ENCODE results near the gene BRD7.

BRD7 gene

DNA sequence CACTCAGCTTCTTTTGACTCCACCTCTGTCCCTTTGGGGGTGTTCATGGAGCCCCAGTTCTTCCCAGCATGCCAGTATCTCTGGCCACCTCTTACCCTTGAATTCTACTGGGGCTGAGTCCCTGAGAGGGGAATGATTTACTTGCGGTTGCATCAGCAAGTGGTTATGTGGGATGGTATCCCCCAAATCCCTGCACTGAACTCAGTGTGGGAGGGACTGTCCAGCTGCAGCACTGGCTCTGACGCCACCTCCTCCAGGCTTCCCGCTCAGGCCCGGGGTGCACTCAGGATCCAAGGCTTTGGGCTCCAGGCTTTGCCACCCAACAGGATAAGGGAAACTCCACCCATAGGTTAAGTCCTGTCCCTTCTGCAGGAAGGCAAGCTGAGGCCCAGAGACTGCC is 21.1 kb upstream of the BRD7 start:
- DNase-seq (ENCODE audit: low read depth, low spot score): no peak

DNA sequence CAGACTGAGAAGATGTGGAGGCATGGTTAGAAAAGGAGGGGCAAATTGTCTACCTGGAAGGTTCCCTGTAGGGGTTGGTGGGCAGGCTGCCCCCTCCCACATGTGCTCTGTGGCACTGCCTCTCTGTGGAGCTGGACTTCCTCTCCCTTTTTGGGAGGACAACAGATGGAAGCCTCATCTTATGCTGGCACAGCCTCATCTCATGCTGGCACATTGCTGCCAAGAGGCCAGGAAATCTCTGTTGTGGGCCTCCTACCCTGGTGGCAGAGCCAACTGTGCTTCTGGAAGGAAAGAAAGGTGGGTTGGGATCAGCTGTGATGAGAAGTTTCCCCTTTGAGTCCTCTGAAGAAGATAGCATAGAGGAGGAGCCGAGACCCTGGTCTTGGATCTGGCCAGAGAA is 19.7 kb upstream of the BRD7 start:
- no peak for DNase-seq (ENCODE audit: low read depth, low spot score)

DNA sequence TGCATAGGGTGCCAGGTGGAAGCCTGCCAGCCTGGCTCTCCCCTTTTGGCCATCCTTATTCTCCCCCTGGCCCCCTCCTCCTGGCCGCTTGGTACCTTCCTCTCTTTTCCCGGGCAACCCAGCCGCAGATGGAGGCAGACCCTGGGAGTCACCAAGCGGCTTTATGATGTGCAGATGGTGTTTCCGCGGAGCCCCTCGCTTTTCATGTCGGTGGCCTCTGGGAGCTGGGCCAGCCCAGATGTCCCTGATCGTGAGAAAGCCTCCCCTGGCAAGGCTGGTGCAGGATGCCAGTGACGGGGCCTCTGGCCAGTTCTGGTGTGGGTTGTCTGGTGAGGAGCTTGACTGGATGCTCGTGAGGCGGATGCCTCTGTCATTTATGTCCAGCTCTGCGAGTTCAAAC is 18.0 kb upstream of the BRD7 start:
- DNase-seq (ENCODE audit: low read depth, low spot score): no peak

DNA sequence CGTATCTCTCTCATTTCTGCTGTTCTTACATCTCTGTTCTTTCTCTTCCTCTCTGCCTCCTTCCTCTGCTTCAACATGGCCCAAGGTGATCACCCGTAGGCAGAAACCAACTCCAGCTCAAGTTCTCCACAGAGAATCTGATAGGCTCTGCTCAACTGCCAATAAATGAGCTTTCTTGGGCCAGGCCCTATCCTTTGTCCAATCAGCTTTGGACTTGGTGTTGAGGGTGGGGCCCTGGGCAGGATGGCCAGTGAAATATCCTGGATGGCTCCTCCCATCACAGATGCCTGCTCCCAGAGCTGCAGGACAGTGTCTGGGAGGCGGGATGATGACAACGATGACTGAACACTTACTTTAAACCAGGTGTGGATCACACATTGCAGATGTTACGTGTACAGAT is 17.4 kb upstream of the BRD7 start:
- no peak for DNase-seq (ENCODE audit: low read depth, low spot score)

DNA sequence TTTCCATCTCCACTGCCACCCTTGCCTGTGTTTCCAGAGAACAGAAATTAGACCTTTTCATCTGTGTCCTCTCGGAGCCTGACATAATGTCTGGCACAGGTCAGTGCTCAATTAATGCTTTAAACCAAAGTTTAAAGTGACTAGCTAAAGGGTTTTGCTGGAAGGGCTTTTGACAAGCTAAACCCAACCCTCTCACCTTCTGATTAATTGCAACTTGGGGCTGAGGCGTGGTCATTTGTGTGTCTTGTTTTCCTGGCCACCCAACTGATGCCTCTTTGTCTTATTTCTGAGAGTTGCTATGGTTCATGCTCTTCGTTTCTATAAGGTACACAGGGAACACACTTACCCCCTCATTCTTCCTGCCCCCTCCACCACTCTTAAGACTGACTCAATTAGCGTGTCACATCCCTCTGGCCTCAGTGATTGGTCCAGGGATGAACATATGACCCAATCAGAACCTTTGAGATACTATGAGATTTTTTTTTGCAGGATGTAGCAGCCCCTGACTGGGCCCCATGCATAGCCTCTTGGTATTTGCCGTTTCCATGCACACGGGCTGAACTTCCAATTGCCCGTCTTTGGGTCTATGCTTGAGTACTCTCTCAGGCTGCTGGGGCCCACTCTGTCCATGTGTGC is 15.8 kb upstream of the BRD7 start:
- DNase-seq (ENCODE audit: low read depth, low spot score): no peak

DNA sequence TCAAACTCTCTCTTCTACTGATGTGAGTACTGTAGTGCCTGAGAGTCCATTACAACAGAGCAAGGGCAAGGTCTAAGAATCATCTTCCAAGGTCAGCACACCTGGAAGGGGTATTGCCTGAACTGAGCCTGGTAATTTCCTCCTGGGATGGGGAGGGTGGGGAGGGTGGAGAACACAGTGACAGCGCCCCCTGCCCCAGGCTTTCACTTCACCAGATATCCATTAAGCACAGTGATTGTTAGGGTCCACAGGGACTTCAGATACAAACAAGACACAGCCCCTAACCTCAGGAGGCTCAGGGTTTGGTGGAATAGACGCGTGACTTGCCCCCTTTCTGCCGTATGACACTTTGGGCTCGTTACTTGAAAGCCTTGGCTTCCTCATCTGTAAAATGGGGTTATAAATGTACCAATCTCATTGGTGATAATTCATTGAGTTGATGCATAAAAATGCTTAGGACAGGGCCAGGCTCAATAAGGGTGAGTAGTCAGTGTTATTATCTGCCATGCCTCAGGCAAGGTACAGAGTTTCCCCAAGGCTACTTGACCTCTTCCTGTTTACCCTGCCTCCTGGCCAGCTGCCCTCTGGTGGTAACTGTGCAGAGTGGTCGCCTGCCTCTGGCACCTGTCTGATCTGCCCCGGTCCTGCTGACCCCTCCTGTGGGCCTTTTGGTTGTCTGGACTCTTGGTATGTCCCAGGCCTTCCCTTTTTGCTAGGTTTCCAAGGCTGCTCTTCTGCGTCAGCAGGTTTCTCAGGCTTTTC is 13.1 kb upstream of the BRD7 start:
- no peak for DNase-seq (ENCODE audit: low read depth, low spot score)

DNA sequence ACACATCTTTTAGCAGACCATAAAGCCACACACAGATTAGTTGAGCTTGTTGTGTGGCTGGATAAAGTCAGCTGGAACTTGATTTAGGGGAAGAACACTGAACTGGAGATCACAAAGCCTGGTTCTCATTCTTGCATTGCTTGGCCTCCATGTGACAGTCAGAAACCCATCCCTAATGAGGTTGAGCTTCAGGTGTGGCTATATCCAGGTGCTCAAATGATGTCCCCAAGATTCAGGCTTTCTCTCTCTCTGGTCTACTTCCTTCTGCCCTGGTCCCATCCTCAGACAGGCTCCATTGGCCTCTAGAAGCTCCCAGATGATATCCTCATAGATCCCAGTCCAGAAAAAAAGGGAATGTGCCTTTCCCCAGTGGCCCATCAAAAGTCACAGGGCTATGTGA is 9.6 kb upstream of the BRD7 start:
- no peak for DNase-seq (ENCODE audit: low read depth, low spot score)

DNA sequence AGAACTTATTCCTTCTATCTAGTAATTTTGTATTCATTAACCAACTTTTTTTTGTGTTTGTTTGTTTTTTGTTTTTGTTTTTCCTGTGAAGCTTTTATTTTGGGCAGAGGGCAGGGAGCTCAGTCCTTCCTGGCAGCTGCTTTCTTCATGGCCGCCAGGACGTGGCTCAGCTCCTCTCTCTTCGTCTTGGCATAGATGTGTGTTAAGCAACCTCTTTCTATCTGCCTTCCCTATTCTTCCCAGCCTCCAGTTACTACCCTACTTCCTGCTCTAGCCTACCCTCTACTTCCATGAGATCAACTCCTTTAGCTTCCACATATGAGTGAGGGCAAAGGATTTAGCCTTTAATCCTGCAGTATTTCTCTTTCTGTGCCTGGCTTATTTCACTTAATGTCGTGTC is 8.2 kb upstream of the BRD7 start:
- no peak for DNase-seq (ENCODE audit: low read depth, low spot score)

DNA sequence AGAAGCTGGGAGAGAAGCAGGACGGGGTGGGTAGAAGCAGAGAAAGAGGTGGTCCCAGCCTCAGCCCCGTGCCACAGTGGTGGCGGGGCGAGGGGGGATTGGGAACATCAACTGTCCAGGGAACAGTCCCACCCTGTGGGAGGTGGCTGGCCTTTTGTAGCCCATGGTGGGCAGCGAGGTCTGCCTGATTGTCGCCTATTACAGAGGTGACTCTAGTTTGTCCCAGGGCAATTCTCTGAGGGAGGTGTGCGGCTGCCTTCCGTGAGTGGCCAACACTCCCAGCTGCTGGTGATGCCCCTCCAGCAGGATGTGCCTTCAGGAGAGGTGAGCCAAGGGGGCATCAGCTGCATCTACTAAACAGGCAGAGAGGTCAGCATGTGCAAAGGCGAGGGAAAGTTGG is 5.0 kb upstream of the BRD7 start:
- DNase-seq (ENCODE audit: low read depth, low spot score): no peak

DNA sequence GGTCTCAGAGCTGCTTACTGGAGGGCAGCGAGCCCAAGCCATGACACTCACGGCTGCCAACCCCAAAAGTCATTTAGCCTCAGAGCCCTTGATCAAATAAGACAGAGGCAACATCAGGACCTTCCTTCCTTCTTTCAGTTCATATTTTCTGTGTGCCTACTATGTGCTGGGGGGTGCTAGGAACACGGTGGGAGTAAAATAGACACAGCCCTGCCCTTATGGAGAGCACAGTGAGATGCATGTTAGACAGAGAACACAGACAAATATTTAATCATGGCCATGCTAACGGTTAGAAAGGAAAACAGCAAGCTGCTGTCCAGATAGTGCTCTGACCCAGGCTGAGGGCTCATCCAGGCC is 4.5 kb upstream of the BRD7 start:
- DNase-seq (ENCODE audit: low read depth, low spot score): no peak

DNA sequence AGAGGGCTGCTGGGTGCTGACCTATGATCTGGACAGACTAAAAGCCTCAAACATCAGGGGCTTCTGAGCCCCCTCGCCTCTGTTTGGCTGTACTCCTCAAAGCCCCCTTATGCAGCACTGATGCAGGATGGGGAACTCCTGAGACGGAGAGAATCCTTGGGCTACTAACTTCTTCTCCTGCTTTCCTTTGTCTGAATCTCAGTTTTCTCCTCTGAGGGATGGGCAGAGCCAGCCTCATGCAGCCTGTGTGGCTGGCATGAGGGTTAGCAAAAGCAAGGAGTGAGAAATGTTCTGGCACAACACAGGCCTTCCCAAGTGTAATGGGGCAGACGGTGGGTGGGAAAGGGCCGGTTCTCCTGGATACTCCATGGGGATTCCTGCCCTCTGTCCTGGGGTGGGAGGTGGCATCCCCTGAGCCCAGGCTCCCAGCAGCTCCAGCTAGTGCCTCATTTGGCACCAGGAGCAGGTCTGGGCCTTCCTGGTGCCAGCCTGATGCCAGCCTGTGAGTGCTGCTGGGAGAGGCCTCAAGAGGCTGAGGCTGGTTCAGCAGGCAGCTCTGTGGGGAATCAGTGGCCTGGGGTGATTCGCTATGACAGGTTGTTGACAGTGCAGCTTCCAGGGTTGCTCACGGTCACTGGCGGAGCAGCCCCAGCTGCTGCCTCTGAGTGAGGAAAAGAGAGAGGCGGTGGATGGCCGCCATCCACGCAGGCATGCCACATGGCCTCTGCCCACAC is 4.0 kb upstream of the BRD7 start:
- DNase-seq (ENCODE audit: low read depth, low spot score): no peak

DNA sequence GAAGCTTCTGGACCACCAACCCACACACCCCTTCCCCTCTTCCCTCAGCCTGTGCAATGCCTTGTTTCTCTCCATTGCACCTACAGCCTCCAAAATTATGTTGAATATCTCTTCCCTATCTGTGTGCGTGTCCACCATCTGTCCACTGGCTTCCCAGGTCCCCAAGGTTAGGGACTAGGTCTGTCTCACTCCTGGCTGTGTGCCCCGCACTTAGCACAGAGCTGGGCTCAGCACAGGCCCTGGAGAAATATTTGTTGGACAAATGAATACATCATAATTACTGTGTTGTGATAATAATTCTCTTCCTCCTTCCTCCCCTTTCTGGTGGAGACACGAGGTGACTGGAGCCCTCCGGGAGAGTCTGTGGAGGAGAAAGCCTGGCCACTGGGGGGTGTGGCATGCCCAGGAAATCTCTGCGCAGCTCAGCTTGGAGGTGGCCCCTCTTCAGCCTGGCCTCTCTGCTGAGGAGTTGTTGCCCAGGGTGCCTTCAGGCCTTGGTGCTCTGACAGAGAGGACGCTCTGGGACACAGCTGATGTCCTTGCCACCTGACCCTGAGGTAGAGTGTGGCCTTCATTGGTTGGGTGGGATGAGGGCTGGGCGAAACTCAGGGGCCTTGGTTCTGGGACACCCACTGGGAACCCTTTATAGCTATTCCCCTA is 3.3 kb upstream of the BRD7 start:
- no peak for DNase-seq (ENCODE audit: low read depth, low spot score)

DNA sequence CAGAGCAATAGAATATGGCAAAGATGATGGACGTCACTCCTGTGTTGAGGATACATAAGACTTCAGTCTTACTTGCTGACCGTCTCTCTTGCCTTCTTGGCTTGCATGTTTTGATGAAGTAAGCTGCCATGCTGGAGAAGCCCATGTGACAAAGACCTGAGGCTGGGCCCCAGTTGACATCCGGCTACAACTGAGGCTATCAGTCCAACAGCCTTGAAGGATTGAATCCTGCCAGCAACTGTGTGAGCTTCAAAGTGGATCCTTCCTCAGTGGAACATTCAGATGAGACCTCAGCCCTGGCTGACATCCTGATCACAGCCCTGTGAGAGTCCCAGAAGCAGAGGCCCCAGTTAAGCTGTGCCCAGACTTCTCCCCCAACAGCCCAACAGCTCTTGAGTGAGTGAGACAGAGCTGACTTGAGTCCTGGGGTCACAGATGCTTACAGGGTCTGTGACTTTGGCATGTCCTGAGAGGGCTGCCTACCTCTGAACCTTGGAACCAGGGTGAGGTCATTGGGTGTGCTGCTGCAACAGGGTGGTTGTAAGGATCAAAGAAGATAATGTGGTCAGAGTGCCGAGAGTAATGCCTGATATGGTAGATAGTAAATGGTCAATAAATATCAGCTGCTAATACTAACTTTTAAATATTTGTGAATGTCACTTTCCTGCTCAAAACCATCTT is 2.4 kb upstream of the BRD7 start:
- DNase-seq (ENCODE audit: low read depth, low spot score): no peak

DNA sequence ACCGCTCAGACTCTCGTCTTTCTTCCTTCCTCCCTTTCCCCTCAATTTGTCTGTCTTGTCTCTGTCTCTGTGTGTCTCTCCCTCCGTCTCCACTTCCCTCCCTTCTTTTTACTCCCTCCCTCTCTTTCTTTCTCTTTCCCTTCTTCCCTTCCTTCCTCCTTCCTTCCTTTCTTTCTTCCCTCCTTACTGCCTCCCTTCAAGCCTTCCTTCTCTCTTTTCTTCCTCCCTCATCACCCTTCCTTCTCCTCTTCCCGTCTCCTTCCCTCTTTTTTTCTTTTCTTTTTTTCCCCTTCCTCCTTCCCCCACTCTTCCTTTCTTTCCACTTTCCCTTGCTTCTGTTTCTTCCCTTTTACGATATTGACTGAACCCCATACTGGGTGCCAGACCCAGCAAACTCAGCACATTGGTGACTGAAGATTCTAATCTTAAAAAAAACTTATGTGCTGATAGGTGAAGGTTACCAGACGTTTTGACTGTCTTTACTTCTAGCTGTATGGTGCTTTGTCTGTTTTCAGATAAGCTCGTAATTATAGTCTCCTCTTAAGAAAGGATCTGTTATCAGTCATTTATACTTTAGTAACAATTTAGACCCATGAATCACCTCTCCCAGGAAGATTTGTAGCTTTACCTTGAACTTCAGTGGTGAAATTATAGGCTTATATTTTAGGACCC is 481 bp upstream of the BRD7 start:
- no peak for DNase-seq (ENCODE audit: low read depth, low spot score)

DNA sequence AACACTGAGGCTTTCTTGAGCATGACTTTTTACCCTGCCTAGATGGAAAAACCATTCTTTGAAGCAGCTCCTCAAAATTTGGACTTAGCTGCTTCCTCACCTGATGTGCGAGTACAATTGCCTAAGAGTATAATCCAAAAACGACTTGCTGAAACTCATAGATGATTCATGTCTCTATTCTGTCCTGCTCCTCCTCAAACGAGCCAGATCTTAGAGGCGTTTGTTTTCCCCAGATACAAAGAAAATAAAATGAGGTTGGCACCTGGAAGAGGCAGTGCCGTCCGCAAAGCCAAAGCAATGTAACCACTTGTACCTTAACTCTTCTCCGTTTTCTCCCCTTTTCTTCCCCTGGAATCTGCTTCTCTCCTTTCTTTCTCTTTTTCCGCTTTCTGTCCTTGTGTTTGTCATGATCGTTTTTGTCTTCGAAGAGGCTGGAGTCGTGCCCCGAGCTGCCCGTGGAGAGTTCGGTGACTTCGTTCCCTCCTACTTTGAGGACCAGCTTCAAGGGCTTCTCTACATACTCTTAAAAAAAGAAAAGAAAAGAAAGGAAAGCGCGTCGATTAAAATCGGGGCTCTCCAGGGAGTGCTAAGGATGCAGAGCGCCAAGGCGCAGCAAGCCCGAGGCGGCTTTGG is 895 bp downstream of the BRD7 start:
- DNase-seq (ENCODE audit: low read depth, low spot score): no peak

DNA sequence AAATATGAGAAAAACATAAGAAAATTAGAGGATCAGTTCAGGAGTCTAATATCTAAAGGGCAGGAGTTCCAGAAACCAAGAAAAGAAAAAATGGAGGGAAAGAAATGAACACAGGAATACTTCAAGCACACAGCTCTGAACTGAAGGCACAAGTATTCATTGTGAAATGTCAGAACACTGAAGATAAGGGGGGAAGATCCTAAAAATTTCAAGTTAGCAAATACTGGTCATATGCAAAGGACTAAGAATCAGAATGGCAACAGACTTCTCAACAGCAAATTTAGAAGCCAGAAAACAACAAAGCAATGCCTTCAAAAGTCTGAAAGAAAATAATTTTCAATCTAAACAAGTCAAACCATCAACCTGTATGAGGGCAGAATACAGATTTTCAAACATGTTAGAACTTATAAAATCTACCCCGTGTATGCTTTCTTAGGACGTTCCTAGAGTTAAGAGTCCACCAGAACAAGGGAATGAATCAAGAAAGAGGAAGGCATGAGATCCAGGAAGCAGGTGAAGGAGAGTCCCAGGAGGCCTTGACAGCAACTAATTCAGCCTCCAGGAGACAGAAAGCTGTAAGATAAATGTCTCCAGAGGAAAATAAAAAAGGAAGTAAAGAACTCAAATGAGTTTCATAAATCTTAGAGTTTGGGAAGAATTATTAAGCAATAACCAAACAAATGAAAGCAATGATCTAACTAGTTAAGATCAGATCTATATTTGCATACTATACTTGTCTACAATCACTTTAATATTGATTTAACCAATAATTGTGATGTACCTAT is 2.8 kb downstream of the BRD7 start:
- no peak for DNase-seq (ENCODE audit: low read depth, low spot score)

DNA sequence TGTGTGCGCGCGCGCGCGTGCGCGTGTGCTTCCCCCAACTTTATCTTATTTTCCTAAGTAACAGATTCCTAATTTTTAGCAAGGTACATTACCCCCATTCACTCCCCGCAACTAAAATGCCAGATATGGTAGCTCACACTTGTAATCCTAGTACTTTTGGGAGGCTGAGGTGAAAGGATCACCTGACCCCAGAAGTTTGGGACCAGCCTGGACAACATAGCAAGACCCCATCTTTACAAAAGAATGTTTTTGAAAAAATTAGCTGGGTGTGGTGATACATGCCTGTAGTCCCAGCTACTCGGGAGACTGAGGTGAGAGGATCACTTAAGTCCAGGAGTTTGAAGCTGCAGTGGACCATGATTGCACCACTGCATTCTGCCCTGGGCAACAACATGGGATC is 5.1 kb downstream of the BRD7 start:
- no peak for DNase-seq (ENCODE audit: low read depth, low spot score)

DNA sequence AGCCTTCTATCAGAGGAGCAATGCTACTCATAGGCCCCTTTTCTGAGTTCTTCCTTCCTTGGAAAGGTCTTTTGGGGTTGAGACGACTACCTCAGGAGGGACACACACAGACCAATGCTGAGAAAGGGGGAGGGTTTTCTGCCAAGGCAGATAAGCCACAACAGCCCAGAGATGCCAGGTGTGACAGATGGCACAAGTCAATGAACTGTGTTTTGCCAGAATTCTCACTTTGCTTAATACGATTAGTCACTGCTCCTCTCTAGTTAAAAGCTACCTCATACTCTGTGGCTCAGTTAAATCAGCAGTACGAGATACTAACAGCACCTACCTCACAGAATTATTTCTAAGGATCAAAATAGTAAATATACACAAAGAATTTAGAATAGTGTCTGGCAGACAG is 8.0 kb downstream of the BRD7 start:
- no peak for DNase-seq (ENCODE audit: low read depth, low spot score)

DNA sequence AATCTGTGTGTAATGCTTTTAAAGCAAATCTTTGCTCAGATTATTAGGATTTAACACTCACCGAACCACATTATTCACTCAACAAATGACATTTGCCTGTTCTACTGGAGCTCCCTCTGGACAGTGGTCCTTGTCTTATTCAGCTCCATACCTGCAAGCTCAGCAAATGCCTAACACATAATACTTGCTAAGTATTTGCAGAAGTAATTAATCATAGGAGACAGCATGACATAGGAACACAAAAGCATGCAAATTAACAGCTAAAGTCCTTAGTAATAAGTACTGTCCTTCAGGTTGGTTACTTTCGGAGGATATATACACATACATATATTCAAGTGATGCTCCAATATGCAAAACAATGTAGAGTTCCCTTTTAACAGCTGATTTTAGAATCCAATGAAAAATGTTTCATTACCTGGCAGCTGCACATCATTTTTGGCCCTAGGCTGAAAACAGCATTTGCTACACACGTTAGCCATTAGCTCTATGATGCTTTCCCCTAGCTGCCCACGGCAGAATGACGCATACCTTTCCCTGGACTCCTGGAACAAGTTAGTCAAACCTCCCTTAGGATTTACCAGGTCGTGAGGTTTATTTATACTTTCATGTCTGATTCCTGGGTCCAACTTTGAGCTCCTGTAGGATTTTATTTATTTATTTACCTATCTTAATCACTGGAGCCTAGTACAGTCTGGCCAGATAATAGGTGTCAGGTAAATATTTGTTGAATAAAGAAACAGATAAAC is 8.6 kb downstream of the BRD7 start:
- no peak for DNase-seq (ENCODE audit: low read depth, low spot score)
